ENCODE data around the gene CD300LF. TPM values are rescaled to one million over a fixed set of nuclear protein-coding genes. Genes with fewer than 3 reads are reported as not detected.

CD300LF gene
- total and polyA plus RNA-seq, 9 of the 15 experiments (the other 6 are each of a cell fraction or from before 2014, with no cell fraction given), result not detected

DNA sequence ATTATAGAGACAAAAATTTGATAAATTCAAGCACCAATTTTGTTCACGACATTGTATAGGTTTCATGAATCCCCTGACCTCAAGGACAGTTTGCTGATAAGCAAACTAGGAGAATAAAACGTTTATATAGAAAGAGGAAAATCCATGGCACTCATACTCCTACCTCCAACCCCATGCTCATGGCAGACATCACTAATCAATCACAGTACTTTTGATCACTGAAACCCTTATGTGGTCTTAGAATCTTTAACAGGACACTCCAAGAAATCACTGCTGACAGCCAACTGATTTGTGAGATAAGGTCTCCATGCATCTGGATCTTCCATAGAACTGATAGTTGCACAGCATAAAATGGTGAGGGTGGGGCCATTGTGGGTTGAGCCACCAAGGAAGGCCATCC lies 31.0 kb upstream of the CD300LF start (continued):
- TF ChIP-seq KDM1A (IDR thresholded peaks at IDR 0.05) (peak; percentile 32 to 40; a peak in 1 of 4 replicates), TRIM28 (IDR thresholded peaks at IDR 0.05) (no peak), ZNF23 (CRISPR knock-in tag; IDR thresholded peaks at IDR 0.05) (peak; percentile 99), ZFPM2 (CRISPR knock-in tag; IDR thresholded peaks at IDR 0.05) (no peak), ZBTB17 (CRISPR knock-in tag; IDR thresholded peaks at IDR 0.05) (peak; percentile 97), SIN3B (IDR thresholded peaks at IDR 0.05; ENCODE audit: low read depth) (no peak), CBX3 (IDR thresholded peaks at IDR 0.05; ENCODE audit: borderline replicate concordance in 1 of 2, low read length in 2 of 2) (no peak), SRSF3 (IDR thresholded peaks at IDR 0.05; ENCODE audit: insufficient read depth, low read length) (no peak), RCOR1 (IDR thresholded peaks at IDR 0.05; ENCODE audit: borderline replicate concordance in 1 of 2, low read depth in 2 of 2, low read length in 2 of 2) (no peak), STAT5B (CRISPR knock-in tag; IDR thresholded peaks at IDR 0.05) (no peak), NR1H2 (CRISPR knock-in tag; IDR thresholded peaks at IDR 0.05) (no peak)
- TF ChIP-seq, protein P1, sequence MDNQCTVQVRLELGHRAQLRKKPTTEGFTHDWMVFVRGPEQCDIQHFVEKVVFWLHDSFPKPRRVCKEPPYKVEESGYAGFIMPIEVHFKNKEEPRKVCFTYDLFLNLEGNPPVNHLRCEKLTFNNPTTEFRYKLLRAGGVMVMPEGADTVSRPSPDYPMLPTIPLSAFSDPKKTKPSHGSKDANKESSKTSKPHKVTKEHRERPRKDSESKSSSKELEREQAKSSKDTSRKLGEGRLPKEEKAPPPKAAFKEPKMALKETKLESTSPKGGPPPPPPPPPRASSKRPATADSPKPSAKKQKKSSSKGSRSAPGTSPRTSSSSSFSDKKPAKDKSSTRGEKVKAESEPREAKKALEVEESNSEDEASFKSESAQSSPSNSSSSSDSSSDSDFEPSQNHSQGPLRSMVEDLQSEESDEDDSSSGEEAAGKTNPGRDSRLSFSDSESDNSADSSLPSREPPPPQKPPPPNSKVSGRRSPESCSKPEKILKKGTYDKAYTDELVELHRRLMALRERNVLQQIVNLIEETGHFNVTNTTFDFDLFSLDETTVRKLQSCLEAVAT (IDR thresholded peaks at IDR 0.05), result peak in 1 of 2 experiments; percentile 73; a peak in 1 of 4 replicates

Data from K562 (cell line).